Sigmoid colon (tissue), 4 donors: ENCODE data around the gene RAPGEF3.

Source experiments
- EP300 ChIP-seq, 4 donors: sonication (generic); formaldehyde crosslinking; IDR thresholded peaks; one replicate each; pipeline ENCODE4 v1.6.1; 2017; ENCODE audit warnings: antibody characterized with exemption in 4 of 4
- POLR2A ChIP-seq, 2 donors: fragments of 450-650 bp; IDR thresholded peaks; one replicate each; pipeline ENCODE4 v1.6.1; 2016; ENCODE audit warnings: antibody characterized with exemption in 2 of 2, mild to moderate bottlenecking in 2 of 2, moderate library complexity in 2 of 2
- POLR2AphosphoS5 ChIP-seq, 4 donors: sonication (generic); formaldehyde crosslinking; IDR thresholded peaks; one replicate each; pipeline ENCODE4 v1.6.1; 2017; ENCODE audit warnings: antibody characterized with exemption in 4 of 4
- TF ChIP-seq, protein P1 (sequence below), 4 experiments: fragments of 450-650 bp in 3 of 4; fragments of 200-600 bp in 1 of 4; IDR thresholded peaks; one replicate each; pipeline ENCODE4 v1.5.1; 2016 to 2019; ENCODE audit warnings: antibody characterized with exemption in 4 of 4, mild to moderate bottlenecking in 3 of 4, moderate library complexity in 2 of 4

DNA sequence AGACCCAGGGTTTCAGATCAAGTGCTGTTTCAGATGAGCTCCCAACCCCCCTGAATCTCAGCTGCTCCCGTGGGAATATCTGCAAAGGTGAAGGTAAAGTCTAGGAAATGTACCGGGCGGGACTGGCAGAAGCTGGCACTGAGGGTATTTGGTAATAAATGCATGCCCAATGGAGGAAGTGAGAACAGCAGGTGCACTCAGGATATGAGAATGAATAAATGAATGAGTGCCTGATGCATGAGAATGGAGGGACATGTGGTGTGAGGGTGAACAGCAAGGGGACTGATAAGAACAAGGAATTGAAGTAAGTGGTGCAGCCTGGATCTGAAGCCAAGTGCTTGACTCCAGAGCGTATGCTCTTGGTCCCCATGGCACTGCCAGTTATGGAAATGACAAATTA is 11.6 kb downstream of the RAPGEF3 start:
- TF ChIP-seq, protein P1, sequence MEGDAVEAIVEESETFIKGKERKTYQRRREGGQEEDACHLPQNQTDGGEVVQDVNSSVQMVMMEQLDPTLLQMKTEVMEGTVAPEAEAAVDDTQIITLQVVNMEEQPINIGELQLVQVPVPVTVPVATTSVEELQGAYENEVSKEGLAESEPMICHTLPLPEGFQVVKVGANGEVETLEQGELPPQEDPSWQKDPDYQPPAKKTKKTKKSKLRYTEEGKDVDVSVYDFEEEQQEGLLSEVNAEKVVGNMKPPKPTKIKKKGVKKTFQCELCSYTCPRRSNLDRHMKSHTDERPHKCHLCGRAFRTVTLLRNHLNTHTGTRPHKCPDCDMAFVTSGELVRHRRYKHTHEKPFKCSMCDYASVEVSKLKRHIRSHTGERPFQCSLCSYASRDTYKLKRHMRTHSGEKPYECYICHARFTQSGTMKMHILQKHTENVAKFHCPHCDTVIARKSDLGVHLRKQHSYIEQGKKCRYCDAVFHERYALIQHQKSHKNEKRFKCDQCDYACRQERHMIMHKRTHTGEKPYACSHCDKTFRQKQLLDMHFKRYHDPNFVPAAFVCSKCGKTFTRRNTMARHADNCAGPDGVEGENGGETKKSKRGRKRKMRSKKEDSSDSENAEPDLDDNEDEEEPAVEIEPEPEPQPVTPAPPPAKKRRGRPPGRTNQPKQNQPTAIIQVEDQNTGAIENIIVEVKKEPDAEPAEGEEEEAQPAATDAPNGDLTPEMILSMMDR (IDR thresholded peaks at IDR 0.05) = no peak
- TF ChIP-seq POLR2A (IDR thresholded peaks at IDR 0.05) = no peak
- no peak for TF ChIP-seq POLR2AphosphoS5 (IDR thresholded peaks at IDR 0.05)
- no peak for TF ChIP-seq EP300 (IDR thresholded peaks at IDR 0.05)
